ENCODE measurements around the gene PEPD. TPM values are rescaled to one million over a fixed set of nuclear protein-coding genes. Genes with fewer than 3 reads are reported as not detected.

PEPD gene
- polyA plus RNA-seq, 4 donors, result 159 to 1,330 (median 491) TPM

DNA sequence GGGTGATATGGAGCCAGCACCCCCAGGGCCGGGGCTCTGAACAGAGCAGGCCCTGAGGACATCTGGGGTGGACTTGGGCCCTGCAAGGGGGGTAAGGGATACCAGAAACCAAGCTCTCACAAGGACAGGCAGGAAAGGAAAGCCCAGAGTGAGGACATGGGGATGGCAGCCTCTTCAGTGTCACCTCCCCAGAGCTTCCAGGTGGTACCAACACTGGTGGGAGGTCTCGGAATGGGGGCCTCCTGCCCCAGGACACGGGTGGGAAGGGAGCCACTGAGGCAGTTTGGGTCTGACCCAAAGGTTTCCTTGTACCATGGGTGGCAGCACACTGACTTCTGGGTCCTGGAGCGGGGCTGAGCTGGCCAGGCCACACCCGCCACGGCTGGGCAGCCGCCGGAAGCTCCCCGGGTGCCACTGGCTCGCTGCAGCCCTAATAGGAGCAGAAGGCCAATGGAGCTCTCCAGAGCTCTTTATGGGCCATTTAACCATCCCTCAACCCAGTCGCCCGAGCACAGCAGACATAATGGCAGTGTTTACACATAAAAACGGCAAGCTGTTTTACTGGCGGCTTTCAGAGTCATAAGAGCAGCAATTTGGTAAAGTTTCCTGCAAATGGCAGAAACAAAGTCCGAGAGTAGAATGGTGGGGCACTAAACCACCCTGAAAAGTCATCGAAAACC, 59.3 kb downstream of the PEPD start:
- Histone ChIP-seq H3K36me3 (ENCODE audit: control insufficient read depth in 3 of 3, insufficient read depth in 2 of 3, low read depth in 1 of 3, low read length in 3 of 3) (peaks cover 2 to 42% (median 13%) of the 10 kb centered on the region in 3 donors), H3K9me3 (ENCODE audit: control insufficient read depth in 2 of 2, insufficient read depth in 1 of 2, low read depth in 1 of 2, low read length in 1 of 2) (no peaks in the 10 kb centered on the region), H3K27me3 (ENCODE audit: control insufficient read depth in 3 of 3, insufficient read depth in 3 of 3, low read length in 3 of 3) (no peaks in the 10 kb centered on the region), H3K27ac (ENCODE audit: low read depth in 1 of 3, low read length in 2 of 3) (no peak overlapping the region), H3K4me1 (ENCODE audit: control insufficient read depth in 3 of 3, insufficient read depth in 2 of 3, low read depth in 1 of 3, low read length in 2 of 3) (no peaks in the 10 kb centered on the region), H3K4me3 (ENCODE audit: low read depth in 1 of 3, low read length in 3 of 3) (no peak overlapping the region)
- FAIRE-seq (no peak), DNase-seq (no peak)
- 86 to 91% (median 87%) methylated on average over 14 to 16 of the region's 16 CpGs for WGBS, 3 donors

GRCh38 chr19:33461256-33462111, 60.1 kb downstream of the PEPD start:
- Histone ChIP-seq H3K4me3 (ENCODE audit: low read depth in 1 of 3, low read length in 3 of 3) (no peak overlapping the region), H3K36me3 (ENCODE audit: control insufficient read depth in 3 of 3, insufficient read depth in 2 of 3, low read depth in 1 of 3, low read length in 3 of 3) (peaks cover 2 to 45% (median 13%) of the 10 kb centered on the region in 3 donors), H3K4me1 (ENCODE audit: control insufficient read depth in 3 of 3, insufficient read depth in 2 of 3, low read depth in 1 of 3, low read length in 2 of 3) (no peaks in the 10 kb centered on the region), H3K9me3 (ENCODE audit: control insufficient read depth in 2 of 2, insufficient read depth in 1 of 2, low read depth in 1 of 2, low read length in 1 of 2) (no peaks in the 10 kb centered on the region), H3K27ac (ENCODE audit: low read depth in 1 of 3, low read length in 2 of 3) (no peak overlapping the region), H3K27me3 (ENCODE audit: control insufficient read depth in 3 of 3, insufficient read depth in 3 of 3, low read length in 3 of 3) (no peaks in the 10 kb centered on the region)
- 87 to 89% (median 89%) methylated on average over 24 of the region's 24 CpGs for WGBS, 3 donors
- FAIRE-seq (no peak), DNase-seq (no peak)

GRCh38 chr19:33460221-33460908, 61.2 kb downstream of the PEPD start:
- 89 to 93% (median 90%) methylated on average over 18 of the region's 18 CpGs for WGBS, 3 donors
- Histone ChIP-seq H3K4me1 (ENCODE audit: control insufficient read depth in 3 of 3, insufficient read depth in 2 of 3, low read depth in 1 of 3, low read length in 2 of 3) (no peaks in the 10 kb centered on the region), H3K4me3 (ENCODE audit: low read depth in 1 of 3, low read length in 3 of 3) (no peak overlapping the region), H3K9me3 (ENCODE audit: control insufficient read depth in 2 of 2, insufficient read depth in 1 of 2, low read depth in 1 of 2, low read length in 1 of 2) (no peaks in the 10 kb centered on the region), H3K27ac (ENCODE audit: low read depth in 1 of 3, low read length in 2 of 3) (no peak overlapping the region), H3K27me3 (ENCODE audit: control insufficient read depth in 3 of 3, insufficient read depth in 3 of 3, low read length in 3 of 3) (no peaks in the 10 kb centered on the region), H3K36me3 (ENCODE audit: control insufficient read depth in 3 of 3, insufficient read depth in 2 of 3, low read depth in 1 of 3, low read length in 3 of 3) (peaks cover 2 to 47% (median 13%) of the 10 kb centered on the region in 3 donors)
- no peak for FAIRE-seq
- DNase-seq, result no peak

- Histone ChIP-seq H3K27ac (ENCODE audit: low read depth in 1 of 3, low read length in 2 of 3) (no peak overlapping the region), H3K9me3 (ENCODE audit: control insufficient read depth in 2 of 2, insufficient read depth in 1 of 2, low read depth in 1 of 2, low read length in 1 of 2) (no peaks in the 10 kb centered on the region), H3K4me3 (ENCODE audit: low read depth in 1 of 3, low read length in 3 of 3) (no peak overlapping the region), H3K27me3 (ENCODE audit: control insufficient read depth in 3 of 3, insufficient read depth in 3 of 3, low read length in 3 of 3) (no peaks in the 10 kb centered on the region), H3K4me1 (ENCODE audit: control insufficient read depth in 3 of 3, insufficient read depth in 2 of 3, low read depth in 1 of 3, low read length in 2 of 3) (no peaks in the 10 kb centered on the region), H3K36me3 (ENCODE audit: control insufficient read depth in 3 of 3, insufficient read depth in 2 of 3, low read depth in 1 of 3, low read length in 3 of 3) (peaks cover 2 to 40% (median 13%) of the 10 kb centered on the region in 3 donors)
- WGBS, 3 donors, result 91 to 93% (median 92%) methylated on average over 23 of the region's 23 CpGs
- no peak for DNase-seq
- FAIRE-seq, result no peak
Measured at GRCh38 chr19:33459222-33460090, 62.1 kb downstream of the PEPD start.

DNA sequence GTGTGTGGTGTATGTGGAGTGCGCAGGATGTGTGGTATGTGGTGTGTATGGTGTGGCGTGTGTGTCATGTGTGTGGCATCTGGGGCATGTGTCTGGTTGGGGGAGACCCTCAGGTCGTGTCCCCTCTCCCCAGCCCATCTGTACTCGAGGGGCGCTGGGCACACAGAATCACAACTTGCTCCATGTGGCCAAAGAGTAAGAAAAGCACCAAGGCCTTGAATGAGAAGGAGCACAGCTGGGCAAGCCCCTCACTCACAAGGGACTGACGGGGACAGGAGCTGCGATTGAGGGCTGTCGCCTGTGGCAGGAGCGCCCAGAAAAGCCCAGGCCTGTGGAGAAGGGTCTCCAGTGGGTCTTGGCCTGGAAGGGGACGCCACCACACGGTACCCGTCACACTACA, 62.8 kb downstream of the PEPD start:
- DNase-seq, result no peak
- 90 to 91% (median 90%) methylated on average over 12 of the region's 12 CpGs for WGBS, 3 donors
- H3K27ac ChIP-seq (ENCODE audit: low read depth in 1 of 3, low read length in 2 of 3), result no peak overlapping the region
- no peaks in the 10 kb centered on the region for H3K4me1 ChIP-seq (ENCODE audit: control insufficient read depth in 3 of 3, insufficient read depth in 2 of 3, low read depth in 1 of 3, low read length in 2 of 3)
- no peak overlapping the region for H3K4me3 ChIP-seq (ENCODE audit: low read depth in 1 of 3, low read length in 3 of 3)
- no peaks in the 10 kb centered on the region for H3K27me3 ChIP-seq (ENCODE audit: control insufficient read depth in 3 of 3, insufficient read depth in 3 of 3, low read length in 3 of 3)
- no peaks in the 10 kb centered on the region for H3K9me3 ChIP-seq (ENCODE audit: control insufficient read depth in 2 of 2, insufficient read depth in 1 of 2, low read depth in 1 of 2, low read length in 1 of 2)
- peaks cover 2 to 34% (median 11%) of the 10 kb centered on the region in 3 donors for H3K36me3 ChIP-seq (ENCODE audit: control insufficient read depth in 3 of 3, insufficient read depth in 2 of 3, low read depth in 1 of 3, low read length in 3 of 3)
- FAIRE-seq, result no peak

GRCh38 chr19:33458171-33458633, 63.4 kb downstream of the PEPD start:
- no peak for FAIRE-seq
- 96 to 98% (median 98%) methylated on average over 7 to 8 of the region's 8 CpGs for WGBS, 3 donors
- peaks cover 2 to 31% (median 7%) of the 10 kb centered on the region in 3 donors for H3K36me3 ChIP-seq (ENCODE audit: control insufficient read depth in 3 of 3, insufficient read depth in 2 of 3, low read depth in 1 of 3, low read length in 3 of 3)
- no peaks in the 10 kb centered on the region for H3K4me1 ChIP-seq (ENCODE audit: control insufficient read depth in 3 of 3, insufficient read depth in 2 of 3, low read depth in 1 of 3, low read length in 2 of 3)
- H3K27ac ChIP-seq (ENCODE audit: low read depth in 1 of 3, low read length in 2 of 3), result no peak overlapping the region
- no peak overlapping the region for H3K4me3 ChIP-seq (ENCODE audit: low read depth in 1 of 3, low read length in 3 of 3)
- H3K27me3 ChIP-seq (ENCODE audit: control insufficient read depth in 3 of 3, insufficient read depth in 3 of 3, low read length in 3 of 3), result no peaks in the 10 kb centered on the region
- no peak for DNase-seq
- no peaks in the 10 kb centered on the region for H3K9me3 ChIP-seq (ENCODE audit: control insufficient read depth in 2 of 2, insufficient read depth in 1 of 2, low read depth in 1 of 2, low read length in 1 of 2)

DNA sequence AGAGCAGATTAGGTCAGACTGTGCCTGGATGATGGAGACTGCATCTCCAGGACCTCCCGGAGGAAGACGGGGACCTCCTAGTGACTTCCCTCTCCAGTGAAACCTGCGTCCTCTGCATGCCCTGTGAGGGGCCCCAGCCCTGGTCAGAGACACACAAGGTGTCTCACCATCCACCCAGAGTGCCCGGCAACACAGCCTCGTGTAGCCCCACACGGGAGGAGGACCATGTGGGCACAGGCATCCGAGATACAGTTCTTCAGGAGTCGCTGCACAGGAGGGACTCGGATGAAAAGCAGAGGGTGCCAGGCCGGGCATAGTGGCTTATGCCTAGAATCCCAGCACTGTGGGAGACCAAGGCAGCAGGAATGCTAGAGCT, 64.8 kb downstream of the PEPD start:
- Histone ChIP-seq H3K4me3 (ENCODE audit: low read depth in 1 of 3, low read length in 3 of 3) (no peak overlapping the region), H3K36me3 (ENCODE audit: control insufficient read depth in 3 of 3, insufficient read depth in 2 of 3, low read depth in 1 of 3, low read length in 3 of 3) (peaks cover 2 to 22% (median 2%) of the 10 kb centered on the region in 3 donors), H3K27ac (ENCODE audit: low read depth in 1 of 3, low read length in 2 of 3) (no peak overlapping the region), H3K9me3 (ENCODE audit: control insufficient read depth in 2 of 2, insufficient read depth in 1 of 2, low read depth in 1 of 2, low read length in 1 of 2) (no peaks in the 10 kb centered on the region), H3K27me3 (ENCODE audit: control insufficient read depth in 3 of 3, insufficient read depth in 3 of 3, low read length in 3 of 3) (no peaks in the 10 kb centered on the region), H3K4me1 (ENCODE audit: control insufficient read depth in 3 of 3, insufficient read depth in 2 of 3, low read depth in 1 of 3, low read length in 2 of 3) (no peaks in the 10 kb centered on the region)
- no peak for FAIRE-seq
- WGBS, 3 donors, result 86 to 92% (median 91%) methylated on average over 10 of the region's 10 CpGs
- no peak for DNase-seq
